ENCODE data around the gene GATAD2B. TPM values are rescaled to one million over a fixed set of nuclear protein-coding genes. Genes with fewer than 3 reads are reported as not detected.

The GATAD2B gene
- total RNA-seq, 1 donor from 2014 or later = 48.4 TPM

- H3K9me3 ChIP-seq (ENCODE audit: insufficient read depth, low read depth, low read length) = no peaks in the 10 kb centered on the region
- FAIRE-seq (no peak), DNase-seq (ENCODE audit: low read depth) (peak; percentile 90)
- H3K36me3 ChIP-seq (ENCODE audit: insufficient read depth, low read length) = no peaks in the 10 kb centered on the region
- peak within 1 kb of the TSS; percentile 90 for H3K27ac ChIP-seq (ENCODE audit: low read depth, low read length)
- H4K20me1 ChIP-seq (ENCODE audit: insufficient read depth, low read length) = peaks cover 11% of the 10 kb centered on the region
- peak within 1 kb of the TSS; percentile 95 for H3K9ac ChIP-seq (ENCODE audit: low read length)
- H3K27ac Mint-ChIP-seq (ENCODE audit: unreplicated experiment) = peak within 1 kb of the TSS; percentile 98
- H3K9me3 Mint-ChIP-seq (ENCODE audit: unreplicated experiment) = no peaks in the 10 kb centered on the region
- H3K27me3 Mint-ChIP-seq (ENCODE audit: low read depth, unreplicated experiment) = no peaks in the 10 kb centered on the region
- peak within 1 kb of the TSS; percentile 93 for H3K4me3 Mint-ChIP-seq (ENCODE audit: unreplicated experiment)
- peak within 1 kb of the TSS; percentile 83 for H3K4me3 ChIP-seq (ENCODE audit: insufficient read depth, low read depth, low read length)
- peaks cover 28% of the 10 kb centered on the region for H3K4me1 Mint-ChIP-seq (ENCODE audit: low read depth, unreplicated experiment)
- TF ChIP-seq CTCF (IDR thresholded peaks at IDR 0.05; ENCODE audit: insufficient read depth, low read depth, low read length) (no peak), EZH2 (IDR thresholded peaks at IDR 0.05; ENCODE audit: insufficient read depth, low read length) (no peak)
- H3K4me1 ChIP-seq (ENCODE audit: insufficient read depth, low read length) = peaks cover 34% of the 10 kb centered on the region
- peaks cover 9% of the 10 kb centered on the region for H3K36me3 Mint-ChIP-seq (ENCODE audit: low read depth, unreplicated experiment)
- H3K4me2 ChIP-seq (ENCODE audit: low read length) = peak within 1 kb of the TSS; percentile 100
- H2AFZ ChIP-seq (ENCODE audit: low read depth, low read length) = peak within 1 kb of the TSS; percentile 84
- H3K79me2 ChIP-seq (ENCODE audit: insufficient read depth, low read length) = peaks cover 37% of the 10 kb centered on the region
- H3K27me3 ChIP-seq (ENCODE audit: insufficient read depth, low read length) = no peaks in the 10 kb centered on the region
Measured at GRCh38 chr1:153963030-153963849, 40.5 kb upstream of the GATAD2B start, which contains the start of gene SLC39A1. SLC39A1 (minus strand) TSS chr1:153963537; CDS start chr1:153962715, 822 bp downstream.

- Histone ChIP-seq H3K9ac (ENCODE audit: low read length) (peak overlapping the region; percentile 95), H2AFZ (ENCODE audit: low read depth, low read length) (peak overlapping the region; percentile 84), H3K4me2 (ENCODE audit: low read length) (peak overlapping the region; percentile 100), H3K27ac (ENCODE audit: low read depth, low read length) (peak overlapping the region; percentile 90), H3K79me2 (ENCODE audit: insufficient read depth, low read length) (peaks cover 46% of the 10 kb centered on the region), H3K9me3 (ENCODE audit: insufficient read depth, low read depth, low read length) (no peaks in the 10 kb centered on the region), H3K4me3 (ENCODE audit: insufficient read depth, low read depth, low read length) (peak overlapping the region; percentile 83), H3K27me3 (ENCODE audit: insufficient read depth, low read length) (no peaks in the 10 kb centered on the region), H3K4me1 (ENCODE audit: insufficient read depth, low read length) (peaks cover 31% of the 10 kb centered on the region), H4K20me1 (ENCODE audit: insufficient read depth, low read length) (peaks cover 18% of the 10 kb centered on the region), H3K36me3 (ENCODE audit: insufficient read depth, low read length) (no peaks in the 10 kb centered on the region)
- DNase-seq (ENCODE audit: low read depth) = no peak
- H3K27ac Mint-ChIP-seq (ENCODE audit: unreplicated experiment) = peak overlapping the region; percentile 98
- no peak for FAIRE-seq
- no peaks in the 10 kb centered on the region for H3K9me3 Mint-ChIP-seq (ENCODE audit: unreplicated experiment)
- no peak for TF ChIP-seq EZH2 (IDR thresholded peaks at IDR 0.05; ENCODE audit: insufficient read depth, low read length)
- no peak for TF ChIP-seq CTCF (IDR thresholded peaks at IDR 0.05; ENCODE audit: insufficient read depth, low read depth, low read length)
- peaks cover 9% of the 10 kb centered on the region for H3K36me3 Mint-ChIP-seq (ENCODE audit: low read depth, unreplicated experiment)
- H3K27me3 Mint-ChIP-seq (ENCODE audit: low read depth, unreplicated experiment) = no peaks in the 10 kb centered on the region
- H3K4me3 Mint-ChIP-seq (ENCODE audit: unreplicated experiment) = peak overlapping the region; percentile 93
- peaks cover 25% of the 10 kb centered on the region for H3K4me1 Mint-ChIP-seq (ENCODE audit: low read depth, unreplicated experiment)
Measured at GRCh38 chr1:153962088-153963029, 39.6 kb upstream of the GATAD2B start.

Data from astrocyte (in vitro differentiated cells and primary cell).